Neuronal stem cell (in vitro differentiated cells): Measurements from ENCODE around the gene YAE1.
A peak's percentile ranks its signal among the peaks of the same experiment; 100 is the strongest.

ENCODE experiments used
- DNase-seq: peaks from one replicate; pipeline ENCODE4 v3.0.0-alpha.2; 2013; ENCODE audit warnings: low spot score
- H2AFZ ChIP-seq: one replicate; pipeline ENCODE4 v1.6.1; 2013; ENCODE audit warnings: mild to moderate bottlenecking, low read length, inconsistent platforms
- H2AK5ac ChIP-seq: 2 replicates; pipeline ENCODE4 v1.6.1; 2013; ENCODE audit warnings: low read depth, mild to moderate bottlenecking, inconsistent platforms, low read length, moderate library complexity, mixed read lengths
- H2BK120ac ChIP-seq: 2 replicates; pipeline ENCODE4 v1.6.1; 2013; ENCODE audit warnings: low read depth, mild to moderate bottlenecking, inconsistent platforms, low read length, moderate library complexity, mixed read lengths
- H2BK12ac ChIP-seq: one replicate; pipeline ENCODE4 v1.6.1; 2013; ENCODE audit warnings: low read length, inconsistent platforms
- H2BK15ac ChIP-seq: 2 replicates; pipeline ENCODE4 v1.6.1; 2013; ENCODE audit warnings: mild to moderate bottlenecking, low read length, inconsistent platforms, mixed read lengths
- H2BK5ac ChIP-seq: one replicate; pipeline ENCODE4 v1.6.1; 2013; ENCODE audit warnings: inconsistent platforms, mild to moderate bottlenecking, low read length, moderate library complexity
- H3K14ac ChIP-seq: one replicate; pipeline ENCODE4 v1.6.1; 2013; ENCODE audit warnings: low read length, inconsistent platforms
- H3K18ac ChIP-seq: 2 replicates; pipeline ENCODE4 v1.6.1; 2013; ENCODE audit warnings: low read length, inconsistent platforms
- H3K23ac ChIP-seq: 2 replicates; pipeline ENCODE4 v1.6.1; 2013; ENCODE audit warnings: low read depth, mild to moderate bottlenecking, mixed read lengths, low read length, inconsistent platforms; ENCODE audit not compliant: poor library complexity
- H3K27ac ChIP-seq: replicated peaks from 3 replicates; pipeline ENCODE4 v1.5.1; 2013; ENCODE audit warnings: low read length, inconsistent platforms
- H3K27me3 ChIP-seq, 3 experiments: 2 replicates each; pipeline ENCODE4 v1.6.1; 2013; ENCODE audit warnings: low read length in 3 of 3, mild to moderate bottlenecking in 2 of 3, inconsistent platforms in 1 of 3, low read depth in 1 of 3, mixed read lengths in 1 of 3, moderate library complexity in 1 of 3; ENCODE audit not compliant: control insufficient read depth in 3 of 3, insufficient read depth in 3 of 3
- H3K36me3 ChIP-seq, 2 donors: replicated peaks in 1 of 2; 2 replicates each; pipeline ENCODE4 v1.6.1; 2013; ENCODE audit warnings: low read length in 2 of 2; ENCODE audit not compliant: control insufficient read depth in 2 of 2, insufficient read depth in 2 of 2
- H3K4ac ChIP-seq: 2 replicates; pipeline ENCODE4 v1.6.1; 2013; ENCODE audit warnings: inconsistent platforms, mild to moderate bottlenecking, low read length, moderate library complexity
- H3K4me1 ChIP-seq, 2 donors: 1 replicate in 1 of 2; 2 replicates in 1 of 2; pipeline ENCODE4 v1.6.1; 2013; ENCODE audit warnings: low read length in 2 of 2, low read depth in 1 of 2; ENCODE audit not compliant: control insufficient read depth in 2 of 2, insufficient read depth in 1 of 2
- H3K4me2 ChIP-seq: one replicate; pipeline ENCODE4 v1.6.1; 2013; ENCODE audit warnings: mild to moderate bottlenecking, low read length, inconsistent platforms; ENCODE audit not compliant: insufficient read depth, poor library complexity, severe bottlenecking
- H3K4me3 ChIP-seq, 2 donors: 2 replicates each; pipeline ENCODE4 v1.5.1; 2013; ENCODE audit warnings: low read length in 2 of 2, mild to moderate bottlenecking in 2 of 2, inconsistent platforms in 1 of 2, moderate library complexity in 1 of 2
- H3K79me1 ChIP-seq: one replicate; pipeline ENCODE4 v1.6.1; 2013; ENCODE audit warnings: low read depth, mild to moderate bottlenecking, inconsistent platforms, low read length, moderate library complexity
- H3K9ac ChIP-seq: one replicate; pipeline ENCODE4 v1.6.1; 2013; ENCODE audit warnings: mild to moderate bottlenecking, low read depth, low read length, inconsistent platforms; ENCODE audit not compliant: poor library complexity
- H3K9me3 ChIP-seq, 2 donors: replicated peaks in 1 of 2; 2 replicates each; pipeline versions ENCODE3 to v1.6.1; 2013; ENCODE audit warnings: low read length in 2 of 2, mild to moderate bottlenecking in 2 of 2, inconsistent platforms in 1 of 2, low read depth in 1 of 2, mixed read lengths in 1 of 2, moderate library complexity in 1 of 2; ENCODE audit not compliant: control insufficient read depth in 2 of 2, insufficient read depth in 1 of 2
- H4K8ac ChIP-seq: one replicate; pipeline ENCODE4 v1.6.1; 2013; ENCODE audit warnings: low read depth, mild to moderate bottlenecking, inconsistent platforms, low read length, moderate library complexity
- H4K91ac ChIP-seq: one replicate; pipeline ENCODE4 v1.6.1; 2013; ENCODE audit warnings: low read length, low read depth, mild to moderate bottlenecking, inconsistent platforms; ENCODE audit not compliant: poor library complexity
- WGBS, 2 donors: extraction: QIAGEN DNeasy Blood & Tissue Kit; methylation state at CpG; one replicate each; pipeline ENCODE4 v1.1.7; 2013; ENCODE audit warnings: missing lambda C conversion rate in 2 of 2, mixed read lengths in 1 of 2; ENCODE audit not compliant: insufficient read length in 2 of 2, insufficient replicate concordance in 1 of 2; ENCODE audit errors: extremely low coverage in 2 of 2; 5-methylcytosine and 5-hydroxymethylcytosine counted together

Gene YAE1

DNA sequence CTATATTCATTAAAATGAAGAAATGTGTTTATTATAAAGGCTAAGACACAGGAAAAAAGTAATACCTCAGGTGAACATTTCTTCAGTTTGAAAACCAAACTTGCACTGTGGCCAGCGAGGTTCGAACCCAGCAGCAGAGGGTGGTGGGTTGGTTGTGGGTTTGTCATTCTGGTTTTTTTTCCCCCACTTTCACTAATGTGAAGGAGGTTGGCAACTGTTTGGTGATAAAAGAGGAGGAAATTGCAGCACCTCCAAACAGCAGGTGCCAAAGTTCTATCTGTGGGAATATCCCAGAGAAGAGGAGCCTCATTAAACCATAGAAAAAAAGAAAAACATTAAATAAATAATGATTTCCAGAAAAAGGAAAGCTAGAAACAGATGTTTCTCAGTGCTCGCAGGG, 36.6 kb upstream of the YAE1 start:
- Histone ChIP-seq H2BK15ac (no peak overlapping the region), H3K4me2 (no peak overlapping the region), H3K36me3 (no peaks in the 10 kb centered on the region), H4K91ac (no peak overlapping the region), H2BK120ac (no peak overlapping the region), H3K27ac (no peak overlapping the region), H2BK12ac (no peak overlapping the region), H3K14ac (no peak overlapping the region), H2BK5ac (no peak overlapping the region), H3K79me1 (no peaks in the 10 kb centered on the region), H3K27me3 (peaks cover 0 to 7% (median 0%) of the 10 kb centered on the region in 3 experiments), H3K4me3 (no peak overlapping the region), H3K23ac (no peak overlapping the region), H4K8ac (no peak overlapping the region), H3K9me3 (no peaks in the 10 kb centered on the region), H2AFZ (no peak overlapping the region), H3K9ac (no peak overlapping the region), H3K18ac (no peak overlapping the region), H3K4ac (no peak overlapping the region), H3K4me1 (peaks cover 0 to 10% of the 10 kb centered on the region in 2 donors), H2AK5ac (no peak overlapping the region)
- no peak for DNase-seq
- no CpG with 5 or more reads among the region's 3 CpGs for WGBS, 2 donors

DNA sequence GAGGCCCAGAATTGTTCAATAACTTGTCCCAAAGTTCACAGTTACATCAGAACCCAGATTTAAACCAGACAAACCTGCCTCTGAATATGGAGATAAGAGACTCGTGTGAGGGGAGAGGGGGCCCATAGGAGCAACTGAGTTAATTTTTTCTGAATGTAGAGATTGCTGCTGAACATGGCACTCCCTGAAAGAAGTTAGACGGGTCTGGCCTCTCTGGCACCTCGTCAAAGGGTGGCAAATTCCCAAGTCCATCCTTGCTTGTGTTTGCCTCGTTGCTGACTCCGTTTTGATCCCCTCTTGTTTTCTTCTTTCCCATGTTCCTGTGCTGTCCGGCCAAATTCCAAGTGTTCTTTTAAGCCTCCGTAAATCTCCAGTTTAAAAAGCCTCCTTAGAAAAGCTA, 35.2 kb upstream of the YAE1 start:
- Histone ChIP-seq H2BK5ac (no peak overlapping the region), H3K23ac (no peak overlapping the region), H3K4me2 (no peak overlapping the region), H3K14ac (no peak overlapping the region), H3K9me3 (no peaks in the 10 kb centered on the region), H2BK12ac (no peak overlapping the region), H2AFZ (no peak overlapping the region), H3K36me3 (no peaks in the 10 kb centered on the region), H3K4me3 (no peak overlapping the region), H3K79me1 (no peaks in the 10 kb centered on the region), H3K4ac (no peak overlapping the region), H3K18ac (no peak overlapping the region), H3K4me1 (peaks cover 0 to 10% of the 10 kb centered on the region in 2 donors), H2BK120ac (no peak overlapping the region), H2AK5ac (no peak overlapping the region), H4K8ac (no peak overlapping the region), H4K91ac (no peak overlapping the region), H2BK15ac (no peak overlapping the region), H3K9ac (no peak overlapping the region), H3K27me3 (peaks cover 0 to 7% (median 0%) of the 10 kb centered on the region in 3 experiments), H3K27ac (peak overlapping the region; percentile 42)
- DNase-seq, result no peak
- WGBS, 2 donors, result no CpG with 5 or more reads among the region's 7 CpGs

DNA sequence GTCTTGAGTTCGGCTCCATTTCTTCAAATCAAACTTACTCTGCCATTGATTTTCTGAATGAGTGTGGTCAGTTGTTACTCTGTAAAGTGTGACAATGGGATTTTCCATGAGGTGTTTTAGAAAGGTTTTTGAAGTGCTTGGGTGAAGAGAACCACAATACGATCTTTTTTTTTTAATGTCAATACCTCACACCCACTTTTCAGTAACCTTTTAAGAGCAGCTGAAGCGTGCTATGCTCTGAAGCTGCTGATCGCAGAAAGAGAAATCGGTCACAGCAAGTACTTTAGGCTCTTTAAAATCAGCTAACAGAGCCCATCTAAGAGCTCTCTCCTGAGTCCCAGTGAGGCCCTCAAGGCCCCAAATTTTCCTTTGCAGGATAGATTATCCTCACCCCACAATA, 34.4 kb upstream of the YAE1 start:
- Histone ChIP-seq H2AK5ac (no peak overlapping the region), H3K18ac (no peak overlapping the region), H3K9ac (no peak overlapping the region), H3K27ac (no peak overlapping the region), H3K79me1 (no peaks in the 10 kb centered on the region), H2BK120ac (no peak overlapping the region), H3K36me3 (no peaks in the 10 kb centered on the region), H3K27me3 (peaks cover 0 to 7% (median 0%) of the 10 kb centered on the region in 3 experiments), H3K4me2 (no peak overlapping the region), H2BK12ac (no peak overlapping the region), H3K4me3 (no peak overlapping the region), H2BK15ac (no peak overlapping the region), H4K8ac (no peak overlapping the region), H2AFZ (no peak overlapping the region), H3K4ac (no peak overlapping the region), H3K23ac (no peak overlapping the region), H3K14ac (no peak overlapping the region), H4K91ac (no peak overlapping the region), H3K9me3 (no peaks in the 10 kb centered on the region), H2BK5ac (no peak overlapping the region), H3K4me1 (peaks cover 0 to 10% of the 10 kb centered on the region in 2 donors)
- no peak for DNase-seq
- no CpG with 5 or more reads among the region's 5 CpGs for WGBS, 2 donors

DNA sequence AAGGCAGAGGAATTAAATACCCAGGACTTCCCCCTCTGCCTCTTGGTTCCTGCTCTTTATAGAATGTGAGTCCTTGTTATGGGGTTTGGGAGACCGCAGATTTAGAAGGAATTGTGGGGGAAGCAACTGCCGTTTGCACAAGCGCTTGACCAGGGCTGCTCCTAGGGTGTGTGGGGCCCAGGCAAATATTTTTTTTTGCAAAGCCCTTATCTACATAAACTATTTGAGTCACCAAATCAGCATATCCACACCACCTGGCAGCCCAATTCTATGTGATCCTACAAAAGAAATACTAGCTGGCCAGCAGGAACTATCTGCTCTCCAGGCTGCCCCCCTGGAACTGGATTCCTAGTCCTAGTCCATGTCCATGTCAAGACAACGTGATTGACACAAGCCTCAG, 33.4 kb upstream of the YAE1 start:
- no peak overlapping the region for H2AK5ac ChIP-seq
- H3K9ac ChIP-seq, result no peak overlapping the region
- H2AFZ ChIP-seq, result no peak overlapping the region
- no peak overlapping the region for H3K27ac ChIP-seq
- H3K23ac ChIP-seq, result no peak overlapping the region
- no peak overlapping the region for H4K91ac ChIP-seq
- H2BK15ac ChIP-seq, result no peak overlapping the region
- no peaks in the 10 kb centered on the region for H3K79me1 ChIP-seq
- H2BK5ac ChIP-seq, result no peak overlapping the region
- H3K27me3 ChIP-seq, result peaks cover 0 to 7% (median 0%) of the 10 kb centered on the region in 3 experiments
- H3K4me2 ChIP-seq, result no peak overlapping the region
- no peaks in the 10 kb centered on the region for H3K36me3 ChIP-seq
- no peak overlapping the region for H4K8ac ChIP-seq
- no peak overlapping the region for H3K4me3 ChIP-seq
- H2BK120ac ChIP-seq, result no peak overlapping the region
- H3K14ac ChIP-seq, result no peak overlapping the region
- peaks cover 0 to 10% of the 10 kb centered on the region in 2 donors for H3K4me1 ChIP-seq
- WGBS, 2 donors, result no CpG with 5 or more reads among the region's 4 CpGs
- H3K9me3 ChIP-seq, result no peaks in the 10 kb centered on the region
- no peak overlapping the region for H3K18ac ChIP-seq
- H2BK12ac ChIP-seq, result no peak overlapping the region
- DNase-seq, result no peak
- no peak overlapping the region for H3K4ac ChIP-seq
